GM21447 (cell line): ENCODE measurements around the gene TENT4B.

Experiments used
- ATAC-seq: cut with Tn5 transposase; IDR thresholded peaks from one replicate; pipeline ENCODE4 v1.9.1; 2021; ENCODE audit not compliant: unreplicated experiment

The TENT4B gene

GRCh38 chr16:50195276-50195675 is 42.2 kb downstream of the TENT4B start:
- ATAC-seq: no peak

- no peak for ATAC-seq
These were observed 42.6 kb downstream of the TENT4B start for GRCh38 chr16:50195756-50196155.

GRCh38 chr16:50197582-50197981 is 44.5 kb downstream of the TENT4B start:
- no peak for ATAC-seq

- ATAC-seq: no peak
These were observed 45.8 kb downstream of the TENT4B start for GRCh38 chr16:50198802-50199403.

- no peak for ATAC-seq
These were observed 48.7 kb downstream of the TENT4B start for GRCh38 chr16:50201787-50202186.

GRCh38 chr16:50202926-50203624 is 50.0 kb downstream of the TENT4B start:
- no peak for ATAC-seq

DNA sequence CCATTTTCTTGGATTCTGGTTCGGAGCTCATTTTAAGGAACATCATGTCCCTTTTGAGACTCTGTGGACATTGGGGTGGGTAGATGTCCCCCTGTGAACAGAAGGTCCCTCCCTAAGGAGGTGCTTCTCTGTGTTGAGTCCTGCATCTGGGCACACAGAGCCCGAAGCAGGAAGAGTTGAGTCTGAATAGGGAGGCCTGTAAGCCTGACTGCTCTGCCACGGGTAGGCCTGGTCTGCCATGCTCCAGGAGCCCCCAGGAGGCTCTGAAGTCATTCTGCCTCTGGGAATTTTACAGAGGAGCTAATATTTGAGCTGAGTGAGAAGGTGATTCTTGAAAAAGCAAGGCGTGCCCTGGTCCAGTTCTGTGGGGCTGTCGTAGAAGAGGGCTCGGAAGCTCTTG is 50.6 kb downstream of the TENT4B start:
- no peak for ATAC-seq

GRCh38 chr16:50204453-50205108 is 51.5 kb downstream of the TENT4B start:
- no peak for ATAC-seq

GRCh38 chr16:50207652-50208051 is 54.5 kb downstream of the TENT4B start:
- ATAC-seq: no peak

GRCh38 chr16:50208460-50208931 is 55.4 kb downstream of the TENT4B start:
- no peak for ATAC-seq

- peak; percentile 38 for ATAC-seq
These were observed 56.6 kb downstream of the TENT4B start for GRCh38 chr16:50209546-50210265.

GRCh38 chr16:50210266-50211038 is 57.3 kb downstream of the TENT4B start:
- ATAC-seq: peak; percentile 89

DNA sequence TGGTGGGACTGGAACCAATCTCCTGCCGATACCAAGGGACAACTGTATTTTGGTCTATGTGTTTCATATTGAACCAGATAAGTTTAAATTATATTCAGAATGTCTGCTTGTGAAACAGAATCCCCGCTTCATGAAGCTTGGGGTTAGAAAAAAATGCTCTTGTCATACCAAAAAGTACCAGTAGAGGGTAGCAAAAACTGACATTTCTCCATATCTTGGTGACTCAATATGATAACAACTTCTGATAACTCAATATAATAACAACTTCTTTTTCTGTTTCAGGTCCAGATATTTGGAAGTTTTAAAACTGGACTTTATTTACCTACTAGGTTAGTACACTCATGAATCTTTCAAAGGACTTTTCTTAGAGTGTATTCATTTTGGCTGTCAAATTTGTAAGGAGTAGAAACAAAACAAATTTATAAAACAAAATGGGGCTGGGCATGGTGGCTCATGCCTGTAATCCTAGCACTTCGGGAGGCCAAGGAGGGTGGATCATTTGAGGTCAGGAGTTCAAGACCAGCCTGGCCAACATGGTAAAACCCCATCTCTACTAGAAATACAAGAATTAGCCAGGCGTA is 60.9 kb downstream of the TENT4B start:
- no peak for ATAC-seq

GRCh38 chr16:50215680-50216079 is 62.6 kb downstream of the TENT4B start:
- no peak for ATAC-seq

- ATAC-seq: no peak
These were observed 63.1 kb downstream of the TENT4B start for GRCh38 chr16:50216231-50216630.

DNA sequence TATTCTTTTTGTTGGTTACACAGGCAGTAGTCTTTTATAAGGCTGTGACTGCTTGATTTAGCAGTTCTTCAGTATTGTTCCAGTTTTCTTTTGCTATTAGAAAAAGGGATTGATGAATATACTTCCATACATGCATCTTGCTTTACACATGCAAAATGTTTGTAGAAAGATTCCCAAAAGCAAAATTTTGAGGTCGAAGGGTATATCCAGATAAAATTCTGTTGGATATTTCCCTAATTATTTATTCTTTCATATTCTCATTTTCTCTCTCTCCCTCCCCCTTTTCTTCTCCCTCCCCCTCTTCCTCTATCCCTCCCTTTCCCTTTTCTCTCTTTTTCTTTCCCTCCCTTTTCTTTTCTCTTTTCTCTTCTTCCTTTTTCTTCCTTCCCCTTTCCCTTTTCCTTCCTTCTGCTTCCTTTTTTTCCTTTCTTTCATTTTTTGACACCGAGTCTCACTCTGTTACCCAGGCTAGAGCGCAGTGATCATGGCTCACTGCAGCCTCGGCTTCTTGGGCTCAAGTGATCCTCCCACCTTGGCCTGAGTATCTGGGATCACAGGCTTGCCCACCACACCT is 66.4 kb downstream of the TENT4B start:
- no peak for ATAC-seq

DNA sequence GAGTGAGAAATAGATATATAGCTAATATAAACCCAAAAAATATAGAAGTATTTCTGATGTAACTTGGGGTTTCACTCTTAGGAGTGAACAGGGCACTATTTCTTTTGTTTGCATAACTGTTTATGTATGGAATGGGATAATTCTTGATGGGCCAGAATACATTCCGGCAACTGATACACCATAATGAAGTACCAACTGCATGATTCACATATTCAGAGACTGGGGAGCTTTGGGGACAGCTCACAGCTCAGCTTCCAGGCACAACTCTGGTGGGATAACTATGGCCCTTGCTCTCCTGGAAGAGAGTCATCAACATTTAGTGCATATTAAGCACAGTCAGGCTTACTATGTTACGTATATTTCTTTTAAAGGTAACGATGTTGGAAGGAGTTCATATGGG is 71.2 kb downstream of the TENT4B start:
- ATAC-seq: no peak

DNA sequence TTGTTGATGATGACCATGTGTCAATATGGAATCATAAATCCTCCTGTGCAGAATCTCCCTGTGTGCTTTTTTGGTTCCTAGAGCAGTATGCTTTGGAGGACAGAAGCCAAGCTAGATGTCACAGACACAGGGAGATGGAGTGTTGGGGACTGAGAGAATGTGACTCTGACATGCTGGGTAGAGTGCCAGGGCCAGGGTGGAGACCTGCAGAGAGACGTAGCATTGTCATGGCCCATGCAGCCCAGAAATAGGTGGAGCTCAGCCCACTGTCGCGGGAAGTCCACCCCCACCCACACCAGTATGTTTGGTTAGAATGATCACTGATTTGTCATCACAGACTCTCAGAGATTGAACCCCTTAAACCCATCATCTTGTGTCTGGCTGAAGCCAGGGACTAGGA is 74.0 kb downstream of the TENT4B start:
- ATAC-seq: no peak

DNA sequence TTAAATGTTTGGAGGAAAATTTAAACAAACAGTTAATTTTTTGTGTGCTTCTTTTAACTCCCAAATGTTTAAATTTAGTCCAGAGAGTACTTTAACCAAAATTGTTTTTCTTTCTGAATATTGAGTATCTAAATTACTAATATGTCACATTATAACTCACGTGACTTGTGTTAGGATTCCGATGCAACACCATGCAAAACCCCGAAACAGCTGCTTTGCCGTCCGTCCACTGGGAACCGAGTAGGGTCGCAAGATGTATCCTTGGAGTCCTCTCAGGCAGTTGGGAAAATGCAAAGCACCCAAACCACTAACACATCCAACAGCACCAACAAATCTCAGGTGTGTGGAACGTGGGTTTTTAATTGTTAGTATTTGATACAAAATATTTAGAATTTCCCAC is 74.6 kb downstream of the TENT4B start:
- no peak for ATAC-seq

- ATAC-seq: no peak
These were observed 75.3 kb downstream of the TENT4B start for GRCh38 chr16:50228364-50228868.
